IMR-90 (cell line): Measurements from ENCODE around the gene FFAR2. TPM values are rescaled to one million over a fixed set of nuclear protein-coding genes. Genes with fewer than 3 reads are reported as not detected.

Experiments
- ATAC-seq: fragments of 200-7000 bp; cut with Tn5 transposase; 2 replicates; pipeline ENCODE4 v1.9.1; 2020; ENCODE audit warnings: low read depth, mild to moderate bottlenecking, moderate library complexity
- BruUV-seq: library from RNA; stranded (reverse); fragments of 400-500 nt; replicated peaks from 2 replicates; lab custom pipeline; 2021; lab: Mats Ljungman, UMichigan
- CTCF ChIA-PET: fragments of 300-600 bp; formaldehyde crosslinking; extraction: SDS; loops from one replicate; lab custom pipeline; 2021; ENCODE audit warnings: antibody characterized with exemption; lab: Yijun Ruan, JAX
- POLR2A ChIA-PET: fragments of 300-600 bp; sonication (Branson Sonifier 250); formaldehyde crosslinking; loops from one replicate; lab custom pipeline; 2022; ENCODE audit warnings: antibody characterized with exemption; ENCODE audit not compliant: unreplicated experiment; lab: Charles Lee
- DNase-seq: peaks from one replicate; pipeline ENCODE4 v3.0.0; 2013
- H2AFZ ChIP-seq: replicated peaks from 2 replicates; pipeline ENCODE3; 2013; ENCODE audit warnings: low read length, mild to moderate bottlenecking; ENCODE audit not compliant: poor library complexity
- H2AK5ac ChIP-seq: 2 replicates; pipeline ENCODE4 v1.6.1; 2013; ENCODE audit warnings: low read depth, low read length, inconsistent platforms
- H2AK9ac ChIP-seq: replicated peaks from 2 replicates; pipeline ENCODE3; 2013; ENCODE audit warnings: mild to moderate bottlenecking, low read depth, low read length, moderate library complexity; ENCODE audit not compliant: poor library complexity
- H2BK120ac ChIP-seq: 2 replicates; pipeline ENCODE4 v1.6.1; 2013; ENCODE audit warnings: low read depth, low read length, inconsistent platforms
- H2BK15ac ChIP-seq: 3 replicates; pipeline ENCODE4 v1.6.1; 2013; ENCODE audit warnings: low read depth, low read length, inconsistent platforms
- H2BK20ac ChIP-seq: 2 replicates; pipeline ENCODE4 v1.6.1; 2013; ENCODE audit warnings: low read depth, mild to moderate bottlenecking, inconsistent platforms, low read length, moderate library complexity
- H2BK5ac ChIP-seq: 2 replicates; pipeline ENCODE4 v1.6.1; 2013; ENCODE audit warnings: mild to moderate bottlenecking, low read depth, low read length, inconsistent platforms; ENCODE audit not compliant: poor library complexity, severe bottlenecking
- H3K14ac ChIP-seq: replicated peaks from 2 replicates; pipeline ENCODE4 v1.6.1; 2013; ENCODE audit warnings: low read depth, low read length, inconsistent platforms
- H3K18ac ChIP-seq: 2 replicates; pipeline ENCODE4 v1.6.1; 2013; ENCODE audit warnings: low read depth, low read length, control low read depth
- H3K23ac ChIP-seq: 2 replicates; pipeline ENCODE4 v1.6.1; 2013; ENCODE audit warnings: low read depth, low read length, inconsistent platforms
- H3K27ac ChIP-seq: 2 replicates; pipeline ENCODE4 v1.5.1; 2013; ENCODE audit warnings: mild to moderate bottlenecking, control low read depth, low read length; ENCODE audit not compliant: insufficient read depth
- H3K27me3 ChIP-seq: 2 replicates; pipeline ENCODE4 v1.6.1; 2013; ENCODE audit warnings: low read length; ENCODE audit not compliant: control insufficient read depth, insufficient read depth
- H3K36me3 ChIP-seq: 2 replicates; pipeline ENCODE4 v1.6.1; 2013; ENCODE audit warnings: low read length, mixed read lengths; ENCODE audit not compliant: control insufficient read depth, insufficient read depth
- H3K4ac ChIP-seq: 2 replicates; pipeline ENCODE4 v1.6.1; 2013; ENCODE audit warnings: low read depth, low read length, inconsistent platforms
- H3K4me1 ChIP-seq: 2 replicates; pipeline ENCODE4 v1.6.1; 2013; ENCODE audit warnings: low read length, mixed read lengths; ENCODE audit not compliant: control insufficient read depth, insufficient read depth
- H3K4me2 ChIP-seq: 2 replicates; pipeline ENCODE4 v1.6.1; 2013; ENCODE audit warnings: low read depth, mild to moderate bottlenecking, control low read depth, low read length, moderate library complexity
- H3K4me3 ChIP-seq: 2 replicates; pipeline ENCODE4 v1.5.1; 2013; ENCODE audit warnings: low read depth, mild to moderate bottlenecking, control low read depth, low read length, moderate library complexity; ENCODE audit not compliant: insufficient read depth
- H3K56ac ChIP-seq: 2 replicates; pipeline ENCODE4 v1.6.1; 2013; ENCODE audit warnings: low read length, inconsistent platforms; ENCODE audit not compliant: insufficient read depth; ENCODE audit errors: extremely low read depth
- H3K79me1 ChIP-seq, 2 experiments: 2 replicates each; pipeline ENCODE4 v1.6.1; 2013; ENCODE audit warnings: low read length in 2 of 2, inconsistent platforms in 1 of 2, low read depth in 1 of 2
- H3K9ac ChIP-seq: 2 replicates; pipeline ENCODE4 v1.6.1; 2013; ENCODE audit warnings: low read depth, low read length, control low read depth
- H3K9me1 ChIP-seq: 2 replicates; pipeline ENCODE4 v1.6.1; 2013; ENCODE audit warnings: low read length, inconsistent platforms; ENCODE audit not compliant: insufficient read depth
- H3K9me3 ChIP-seq: 2 replicates; pipeline ENCODE4 v1.6.1; 2013; ENCODE audit warnings: low read length; ENCODE audit not compliant: control insufficient read depth, insufficient read depth
- H4K20me1 ChIP-seq: 2 replicates; pipeline ENCODE4 v1.6.1; 2013; ENCODE audit warnings: low read length, inconsistent platforms; ENCODE audit not compliant: insufficient read depth
- H4K5ac ChIP-seq: 2 replicates; pipeline ENCODE4 v1.6.1; 2013; ENCODE audit warnings: mild to moderate bottlenecking, low read depth, low read length, control low read depth
- H4K8ac ChIP-seq, 2 experiments: 2 replicates each; pipeline ENCODE4 v1.6.1; 2013; ENCODE audit warnings: low read depth in 2 of 2, low read length in 2 of 2, control low read depth in 1 of 2, inconsistent platforms in 1 of 2
- H4K91ac ChIP-seq: 2 replicates; pipeline ENCODE4 v1.6.1; 2013; ENCODE audit warnings: low read depth, low read length, inconsistent platforms; ENCODE audit not compliant: insufficient read depth
- BHLHE40 ChIP-seq: fragments of 150-350 bp; IDR thresholded peaks from 2 replicates; pipeline ENCODE4 v1.6.1; 2016; ENCODE audit warnings: mild to moderate bottlenecking, low read depth, low read length
- CEBPB ChIP-seq: IDR thresholded peaks from 2 replicates; pipeline ENCODE4 v1.6.1; 2012; ENCODE audit warnings: low read depth, low read length, improper control_type of control experiment
- CHD1 ChIP-seq: IDR thresholded peaks from 2 replicates; pipeline ENCODE4 v1.6.1; 2012; ENCODE audit warnings: low read depth, low read length, improper control_type of control experiment
- ELK1 ChIP-seq: fragments of 150-350 bp; IDR thresholded peaks from 2 replicates; pipeline ENCODE4 v1.6.1; 2016; ENCODE audit warnings: low read depth, mild to moderate bottlenecking, low read length, moderate library complexity, borderline replicate concordance
- FOS ChIP-seq: fragments of 150-350 bp; IDR thresholded peaks from 2 replicates; pipeline ENCODE4 v1.6.1; 2016; ENCODE audit warnings: low read depth, low read length
- MAFK ChIP-seq: IDR thresholded peaks from 2 replicates; pipeline ENCODE4 v1.6.1; 2012; ENCODE audit warnings: low read depth, low read length, improper control_type of control experiment
- MAZ ChIP-seq: IDR thresholded peaks from 2 replicates; pipeline ENCODE4 v1.6.1; 2012; ENCODE audit warnings: low read depth, mild to moderate bottlenecking, low read length, improper control_type of control experiment, moderate library complexity, borderline replicate concordance
- MXI1 ChIP-seq: IDR thresholded peaks from 2 replicates; pipeline ENCODE4 v1.6.1; 2012; ENCODE audit warnings: low read depth, mild to moderate bottlenecking, low read length, moderate library complexity, borderline replicate concordance
- NFE2L2 ChIP-seq: fragments of 150-350 bp; IDR thresholded peaks from 2 replicates; pipeline ENCODE4 v1.6.1; 2016; ENCODE audit warnings: low read depth, mild to moderate bottlenecking, low read length
- POLR2A ChIP-seq: IDR thresholded peaks from 2 replicates; pipeline ENCODE4 v1.6.1; 2012; ENCODE audit warnings: mild to moderate bottlenecking, low read depth, low read length
- RAD21 ChIP-seq: IDR thresholded peaks from 2 replicates; pipeline ENCODE4 v1.6.1; 2012; ENCODE audit warnings: low read length, improper control_type of control experiment
- RCOR1 ChIP-seq: IDR thresholded peaks from 2 replicates; pipeline ENCODE4 v1.6.1; 2012; ENCODE audit warnings: mild to moderate bottlenecking, low read length, improper control_type of control experiment; ENCODE audit not compliant: insufficient replicate concordance
- RFX5 ChIP-seq: IDR thresholded peaks from 2 replicates; pipeline ENCODE4 v1.8.0; 2012; ENCODE audit warnings: low read depth, mild to moderate bottlenecking, low read length, moderate library complexity
- SMC3 ChIP-seq: fragments of 150-350 bp; IDR thresholded peaks from 2 replicates; pipeline ENCODE4 v1.6.1; 2016; ENCODE audit warnings: low read depth, mild to moderate bottlenecking, antibody characterized with exemption, low read length, moderate library complexity
- USF2 ChIP-seq: fragments of 150-350 bp; IDR thresholded peaks from 2 replicates; pipeline ENCODE4 v1.6.1; 2017; ENCODE audit warnings: mild to moderate bottlenecking, antibody characterized with exemption, low read length, low read depth
- WGBS, 2 experiments: methylation state at CpG; one replicate each; pipeline versions ENCODE4 v1.1.5 to v1.1.7; 2013; ENCODE audit warnings: missing lambda C conversion rate in 2 of 2; ENCODE audit not compliant: insufficient read length in 1 of 2; ENCODE audit errors: extremely low coverage in 2 of 2; 5-methylcytosine and 5-hydroxymethylcytosine counted together
- dilution Hi-C: fragments of 300-500 bp; cut with HindIII; formaldehyde crosslinking; loops from one replicate; pipeline ENCODE4 v1.14.3; 2018; ENCODE audit warnings: low sequenced_read_pairs; ENCODE audit not compliant: unreplicated experiment
- in situ Hi-C: fragments of 300-500 bp; cut with MboI; formaldehyde crosslinking; loops from 3 replicates; pipeline ENCODE4 v1.14.3; 2019; ENCODE audit warnings: low sequenced_read_pairs, inconsistent platforms, mixed read lengths
- intact Hi-C: fragments of 100-400 bp; cut with micrococcal nuclease; formaldehyde crosslinking; loops from 2 replicates; pipeline ENCODE4 v1.10.0; 2022
- polyA plus RNA-seq, 3 experiments: library from polyadenylated mRNA; depleted of rRNA; stranded (reverse); fragments of >200 nt; gene quantifications; 2 replicates each; pipeline ENCODE4 v1.2.3, GENCODE V29; 2012; ENCODE audit warnings: low replicate concordance in 1 of 3
- total RNA-seq: library from RNA; depleted of rRNA; stranded (reverse); fragments of >200 nt; gene quantifications from 2 replicates; pipeline ENCODE4 v1.2.3, GENCODE V29; 2012
- TF ChIP-seq, protein P1 (sequence below): conservative IDR thresholded peaks from 2 replicates; pipeline ENCODE4 v1.5.1; 2012; ENCODE audit warnings: mild to moderate bottlenecking, low read depth, low read length, improper control_type of control experiment

The FFAR2 gene
- total and polyA plus RNA-seq, 2 of the 4 experiments (the other 2 are of a cell fraction) = not detected

- H3K9ac ChIP-seq = no peak overlapping the region
- no peak overlapping the region for H2BK120ac ChIP-seq
- no peak overlapping the region for H3K4me3 ChIP-seq
- no peak overlapping the region for H3K23ac ChIP-seq
- H2AK5ac ChIP-seq = no peak overlapping the region
- dilution Hi-C loops = no loop called here
- H4K20me1 ChIP-seq = no peaks in the 10 kb centered on the region
- intact Hi-C loops = loop anchor here (10.0 kb wide), 1 partner anchor 108 kb away; the partner anchor contains the start of gene FFAR3
- no peaks in the 10 kb centered on the region for H3K79me1 ChIP-seq
- no peak overlapping the region for H2BK20ac ChIP-seq
- no peak overlapping the region for H2AK9ac ChIP-seq
- H3K18ac ChIP-seq = no peak overlapping the region
- WGBS, 2 experiments = 27% methylated on average over 3 of the region's 6 CpGs; no CpG with 5 or more reads in 1 of the 2 experiments
- H3K4ac ChIP-seq = no peak overlapping the region
- no TSS peak for BruUV-seq
- no peak overlapping the region for H3K4me2 ChIP-seq
- TF ChIP-seq FOS = no peak
- no peak for TF ChIP-seq RAD21
- TF ChIP-seq CEBPB = no peak
- TF ChIP-seq ELK1 = no peak
- TF ChIP-seq MAFK = no peak
- no peak for TF ChIP-seq USF2
- no peak for TF ChIP-seq MAZ
- no peak for TF ChIP-seq NFE2L2
- TF ChIP-seq MXI1 = no peak
- no peak for TF ChIP-seq RCOR1
- TF ChIP-seq, protein P1, sequence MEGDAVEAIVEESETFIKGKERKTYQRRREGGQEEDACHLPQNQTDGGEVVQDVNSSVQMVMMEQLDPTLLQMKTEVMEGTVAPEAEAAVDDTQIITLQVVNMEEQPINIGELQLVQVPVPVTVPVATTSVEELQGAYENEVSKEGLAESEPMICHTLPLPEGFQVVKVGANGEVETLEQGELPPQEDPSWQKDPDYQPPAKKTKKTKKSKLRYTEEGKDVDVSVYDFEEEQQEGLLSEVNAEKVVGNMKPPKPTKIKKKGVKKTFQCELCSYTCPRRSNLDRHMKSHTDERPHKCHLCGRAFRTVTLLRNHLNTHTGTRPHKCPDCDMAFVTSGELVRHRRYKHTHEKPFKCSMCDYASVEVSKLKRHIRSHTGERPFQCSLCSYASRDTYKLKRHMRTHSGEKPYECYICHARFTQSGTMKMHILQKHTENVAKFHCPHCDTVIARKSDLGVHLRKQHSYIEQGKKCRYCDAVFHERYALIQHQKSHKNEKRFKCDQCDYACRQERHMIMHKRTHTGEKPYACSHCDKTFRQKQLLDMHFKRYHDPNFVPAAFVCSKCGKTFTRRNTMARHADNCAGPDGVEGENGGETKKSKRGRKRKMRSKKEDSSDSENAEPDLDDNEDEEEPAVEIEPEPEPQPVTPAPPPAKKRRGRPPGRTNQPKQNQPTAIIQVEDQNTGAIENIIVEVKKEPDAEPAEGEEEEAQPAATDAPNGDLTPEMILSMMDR = no peak
- TF ChIP-seq CHD1 = no peak
- no peak for TF ChIP-seq SMC3
- no peak for TF ChIP-seq BHLHE40
- TF ChIP-seq POLR2A = no peak
- TF ChIP-seq RFX5 = no peak
- ChIA-PET POLR2A (no interaction called here), CTCF (no interaction called here)
- no peaks in the 10 kb centered on the region for H3K9me3 ChIP-seq
- H4K8ac ChIP-seq = no peak overlapping the region
- H3K4me1 ChIP-seq = no peaks in the 10 kb centered on the region
- H3K27ac ChIP-seq = no peak overlapping the region
- H2AFZ ChIP-seq = no peak overlapping the region
- no peak for DNase-seq
- H2BK15ac ChIP-seq = no peak overlapping the region
- no peaks in the 10 kb centered on the region for H3K36me3 ChIP-seq
- peaks cover 4% of the 10 kb centered on the region; the same call in 1 of the 2 replicates for H3K27me3 ChIP-seq
- H3K9me1 ChIP-seq = no peaks in the 10 kb centered on the region
- ATAC-seq = no peak
- no peak overlapping the region for H4K91ac ChIP-seq
- no peak overlapping the region for H4K5ac ChIP-seq
- no peak overlapping the region for H3K14ac ChIP-seq
- H2BK5ac ChIP-seq = no peak overlapping the region
- in situ Hi-C loops = no loop called here
- H3K56ac ChIP-seq = no peak overlapping the region
Observed at GRCh38 chr19:35462476-35462953, 14.5 kb downstream of the FFAR2 start.
